GM23338 (cell line): ENCODE measurements around the gene MACF1. TPM values are rescaled to one million over a fixed set of nuclear protein-coding genes. Genes with fewer than 3 reads are reported as not detected.

Source experiments
- ATAC-seq: fragments of 200-7000 bp; cut with Tn5 transposase; 3 replicates; pipeline ENCODE4 v1.9.1; 2020
- DNase-seq: peaks from one replicate; pipeline ENCODE4 v3.0.0-alpha.2; 2015; ENCODE audit warnings: low spot score
- H2AFZ ChIP-seq: fragments of 200-600 bp; sonication (generic); 2 replicates; pipeline ENCODE4 v1.8.0; 2016; ENCODE audit warnings: antibody characterized with exemption, mild to moderate bottlenecking, moderate library complexity
- H3F3A ChIP-seq: fragments of 200-600 bp; sonication (generic); replicated peaks from 2 replicates; pipeline ENCODE4 v1.8.0; 2017; ENCODE audit warnings: antibody characterized with exemption, mixed run types, low read depth
- H3K27ac ChIP-seq: fragments of 200-600 bp; sonication (generic); 2 replicates; pipeline ENCODE4 v1.6.1; 2016; ENCODE audit warnings: low read depth
- H3K27me3 ChIP-seq: fragments of 200-600 bp; sonication (generic); 2 replicates; pipeline ENCODE4 v1.8.0; 2016; ENCODE audit warnings: mild to moderate bottlenecking, mixed run types, moderate library complexity; ENCODE audit not compliant: insufficient read depth
- H3K36me3 ChIP-seq: fragments of 200-600 bp; sonication (generic); 2 replicates; pipeline ENCODE4 v1.8.0; 2016; ENCODE audit warnings: mild to moderate bottlenecking; ENCODE audit not compliant: insufficient read depth
- H3K4me1 ChIP-seq: fragments of 200-600 bp; sonication (generic); 2 replicates; pipeline ENCODE4 v1.8.0; 2016; ENCODE audit warnings: mild to moderate bottlenecking, moderate library complexity; ENCODE audit not compliant: insufficient read depth
- H3K4me2 ChIP-seq: fragments of 200-600 bp; sonication (generic); 2 replicates; pipeline ENCODE4 v1.7.1; 2017; ENCODE audit warnings: mixed run types
- H3K4me3 ChIP-seq: fragments of 200-600 bp; sonication (generic); 2 replicates; pipeline ENCODE4 v1.6.1; 2016; ENCODE audit warnings: mixed run types
- H3K79me2 ChIP-seq: fragments of 200-600 bp; sonication (generic); replicated peaks from 2 replicates; pipeline ENCODE4 v1.8.0; 2017; ENCODE audit warnings: mild to moderate bottlenecking; ENCODE audit not compliant: insufficient read depth
- H3K9me2 ChIP-seq: fragments of 200-600 bp; sonication (generic); 2 replicates; pipeline ENCODE4 v1.8.0; 2017; ENCODE audit not compliant: insufficient read depth
- H4K20me1 ChIP-seq: fragments of 200-600 bp; sonication (generic); replicated peaks from 2 replicates; pipeline ENCODE4 v1.8.0; 2017; ENCODE audit warnings: mild to moderate bottlenecking; ENCODE audit not compliant: insufficient read depth
- H3K27ac Mint-ChIP-seq: 2 replicates; pipeline ENCODE4 v1.8.0; 2020; ENCODE audit warnings: inconsistent platforms, mild to moderate bottlenecking, moderate library complexity, mixed read lengths
- H3K27me3 Mint-ChIP-seq: 3 replicates; pipeline ENCODE4 v1.8.0; 2022; ENCODE audit warnings: low read depth, mild to moderate bottlenecking, moderate library complexity, mixed read lengths, inconsistent platforms; ENCODE audit not compliant: insufficient read depth, poor library complexity
- H3K36me3 Mint-ChIP-seq: 3 replicates; pipeline ENCODE4 v1.8.0; 2021; ENCODE audit warnings: low read depth, mild to moderate bottlenecking, inconsistent platforms, moderate library complexity, mixed read lengths
- H3K4me1 Mint-ChIP-seq: 3 replicates; pipeline ENCODE4 v1.8.0; 2020; ENCODE audit warnings: mild to moderate bottlenecking, inconsistent platforms, mixed read lengths
- H3K4me3 Mint-ChIP-seq: 3 replicates; pipeline ENCODE4 v1.8.0; 2021; ENCODE audit warnings: moderate library complexity, mild to moderate bottlenecking, inconsistent platforms, mixed read lengths
- H3K9me3 Mint-ChIP-seq: 3 replicates; pipeline ENCODE4 v1.8.0; 2020; ENCODE audit warnings: moderate library complexity, mild to moderate bottlenecking, inconsistent platforms, mixed read lengths
- CREB1 ChIP-seq: fragments of 250-450 bp; sonication (Bioruptor Pico); IDR thresholded peaks from 2 replicates; pipeline ENCODE4 v1.5.0; 2020; ENCODE audit warnings: low read depth, mild to moderate bottlenecking, moderate library complexity
- EZH2 ChIP-seq: fragments of 200-600 bp; sonication (generic); IDR thresholded peaks from one replicate; pipeline ENCODE4 v1.8.0; 2017; ENCODE audit warnings: antibody characterized with exemption, mild to moderate bottlenecking, low read depth; ENCODE audit not compliant: unreplicated experiment
- EZH2phosphoT487 ChIP-seq: fragments of 200-600 bp; sonication (generic); IDR thresholded peaks from one replicate; pipeline ENCODE4 v1.8.1; 2018; ENCODE audit warnings: antibody characterized with exemption; ENCODE audit not compliant: unreplicated experiment
- JUNB ChIP-seq: IDR thresholded peaks from one replicate; pipeline ENCODE4 v1.6.1; 2016; ENCODE audit warnings: antibody characterized with exemption; ENCODE audit not compliant: unreplicated experiment
- NANOG ChIP-seq: IDR thresholded peaks from 2 replicates; pipeline ENCODE4 v1.6.1; 2016; ENCODE audit warnings: antibody characterized with exemption, borderline replicate concordance
- POLR2AphosphoS5 ChIP-seq: IDR thresholded peaks from 2 replicates; pipeline ENCODE4 v1.6.1; 2016; ENCODE audit warnings: antibody characterized with exemption, low read depth
- STAT1 ChIP-seq: IDR thresholded peaks from one replicate; pipeline ENCODE4 v1.6.1; 2016; ENCODE audit warnings: antibody characterized with exemption; ENCODE audit not compliant: unreplicated experiment
- ZNF114 ChIP-seq: fragments of 250-450 bp; sonication (Bioruptor Pico); IDR thresholded peaks from 2 replicates; pipeline ENCODE4 v1.5.0; 2020; ENCODE audit warnings: mild to moderate bottlenecking, moderate library complexity
- ZNF331 ChIP-seq: fragments of 250-450 bp; sonication (Bioruptor Pico); IDR thresholded peaks from 2 replicates; pipeline ENCODE4 v1.5.0; 2020; ENCODE audit warnings: low read depth, mild to moderate bottlenecking, moderate library complexity
- polyA plus RNA-seq: library from polyadenylated mRNA; unstranded; fragments of >200 nt; fragmentation: Nextera tagmentation; extraction: Ambion mirVana; gene quantifications from 2 replicates; pipeline ENCODE4 v1.2.1, GENCODE V29; 2016
- total RNA-seq: library from RNA; depleted of rRNA; stranded (reverse); fragments of >200 nt; shearing (Covaris generic); gene quantifications from 2 replicates; pipeline ENCODE4 v1.2.3, GENCODE V29; 2014
- TF ChIP-seq, protein P1 (sequence below): fragments of 250-450 bp; sonication (Bioruptor Pico); IDR thresholded peaks from 2 replicates; pipeline ENCODE4 v1.5.0; 2020; ENCODE audit warnings: mild to moderate bottlenecking, moderate library complexity
- TF ChIP-seq, protein P2 (sequence below): IDR thresholded peaks from 2 replicates; pipeline ENCODE4 v1.6.1; 2016; ENCODE audit warnings: antibody characterized with exemption
- TF ChIP-seq, protein P3 (sequence below): IDR thresholded peaks from one replicate; pipeline ENCODE4 v1.6.1; 2018; ENCODE audit warnings: antibody characterized with exemption; ENCODE audit not compliant: unreplicated experiment
- TF ChIP-seq, protein P4 (sequence below), 2 experiments: fragments of 200-600 bp in 1 of 2; sonication (generic) in 1 of 2; conservative IDR thresholded peaks; 2 replicates each; pipeline versions ENCODE4 v1.5.1 to v1.6.1; 2016 to 2017; ENCODE audit warnings: antibody characterized with exemption in 2 of 2, low read depth in 2 of 2, mild to moderate bottlenecking in 2 of 2, moderate library complexity in 1 of 2

Gene MACF1
- total and polyA plus RNA-seq, 2 experiments from 2014 or later, result 104 to 399 TPM

GRCh38 chr1:39294531-39294930, 90.0 kb downstream of the MACF1 start:
- no peaks in the 10 kb centered on the region for H3K4me1 Mint-ChIP-seq
- Histone ChIP-seq H3K79me2 (no peaks in the 10 kb centered on the region), H3K36me3 (peaks cover 60% of the 10 kb centered on the region), H3K27ac (no peak overlapping the region), H2AFZ (no peak overlapping the region), H3K4me2 (no peak overlapping the region), H3K4me1 (no peaks in the 10 kb centered on the region), H3K4me3 (no peak overlapping the region), H3K9me2 (no peaks in the 10 kb centered on the region), H4K20me1 (peaks cover 3% of the 10 kb centered on the region; the same call in 1 of the 2 replicates), H3K27me3 (no peaks in the 10 kb centered on the region), H3F3A (no peaks in the 10 kb centered on the region)
- DNase-seq, result no peak
- TF ChIP-seq JUNB, result no peak
- TF ChIP-seq ZNF114, result no peak
- TF ChIP-seq, protein P1, sequence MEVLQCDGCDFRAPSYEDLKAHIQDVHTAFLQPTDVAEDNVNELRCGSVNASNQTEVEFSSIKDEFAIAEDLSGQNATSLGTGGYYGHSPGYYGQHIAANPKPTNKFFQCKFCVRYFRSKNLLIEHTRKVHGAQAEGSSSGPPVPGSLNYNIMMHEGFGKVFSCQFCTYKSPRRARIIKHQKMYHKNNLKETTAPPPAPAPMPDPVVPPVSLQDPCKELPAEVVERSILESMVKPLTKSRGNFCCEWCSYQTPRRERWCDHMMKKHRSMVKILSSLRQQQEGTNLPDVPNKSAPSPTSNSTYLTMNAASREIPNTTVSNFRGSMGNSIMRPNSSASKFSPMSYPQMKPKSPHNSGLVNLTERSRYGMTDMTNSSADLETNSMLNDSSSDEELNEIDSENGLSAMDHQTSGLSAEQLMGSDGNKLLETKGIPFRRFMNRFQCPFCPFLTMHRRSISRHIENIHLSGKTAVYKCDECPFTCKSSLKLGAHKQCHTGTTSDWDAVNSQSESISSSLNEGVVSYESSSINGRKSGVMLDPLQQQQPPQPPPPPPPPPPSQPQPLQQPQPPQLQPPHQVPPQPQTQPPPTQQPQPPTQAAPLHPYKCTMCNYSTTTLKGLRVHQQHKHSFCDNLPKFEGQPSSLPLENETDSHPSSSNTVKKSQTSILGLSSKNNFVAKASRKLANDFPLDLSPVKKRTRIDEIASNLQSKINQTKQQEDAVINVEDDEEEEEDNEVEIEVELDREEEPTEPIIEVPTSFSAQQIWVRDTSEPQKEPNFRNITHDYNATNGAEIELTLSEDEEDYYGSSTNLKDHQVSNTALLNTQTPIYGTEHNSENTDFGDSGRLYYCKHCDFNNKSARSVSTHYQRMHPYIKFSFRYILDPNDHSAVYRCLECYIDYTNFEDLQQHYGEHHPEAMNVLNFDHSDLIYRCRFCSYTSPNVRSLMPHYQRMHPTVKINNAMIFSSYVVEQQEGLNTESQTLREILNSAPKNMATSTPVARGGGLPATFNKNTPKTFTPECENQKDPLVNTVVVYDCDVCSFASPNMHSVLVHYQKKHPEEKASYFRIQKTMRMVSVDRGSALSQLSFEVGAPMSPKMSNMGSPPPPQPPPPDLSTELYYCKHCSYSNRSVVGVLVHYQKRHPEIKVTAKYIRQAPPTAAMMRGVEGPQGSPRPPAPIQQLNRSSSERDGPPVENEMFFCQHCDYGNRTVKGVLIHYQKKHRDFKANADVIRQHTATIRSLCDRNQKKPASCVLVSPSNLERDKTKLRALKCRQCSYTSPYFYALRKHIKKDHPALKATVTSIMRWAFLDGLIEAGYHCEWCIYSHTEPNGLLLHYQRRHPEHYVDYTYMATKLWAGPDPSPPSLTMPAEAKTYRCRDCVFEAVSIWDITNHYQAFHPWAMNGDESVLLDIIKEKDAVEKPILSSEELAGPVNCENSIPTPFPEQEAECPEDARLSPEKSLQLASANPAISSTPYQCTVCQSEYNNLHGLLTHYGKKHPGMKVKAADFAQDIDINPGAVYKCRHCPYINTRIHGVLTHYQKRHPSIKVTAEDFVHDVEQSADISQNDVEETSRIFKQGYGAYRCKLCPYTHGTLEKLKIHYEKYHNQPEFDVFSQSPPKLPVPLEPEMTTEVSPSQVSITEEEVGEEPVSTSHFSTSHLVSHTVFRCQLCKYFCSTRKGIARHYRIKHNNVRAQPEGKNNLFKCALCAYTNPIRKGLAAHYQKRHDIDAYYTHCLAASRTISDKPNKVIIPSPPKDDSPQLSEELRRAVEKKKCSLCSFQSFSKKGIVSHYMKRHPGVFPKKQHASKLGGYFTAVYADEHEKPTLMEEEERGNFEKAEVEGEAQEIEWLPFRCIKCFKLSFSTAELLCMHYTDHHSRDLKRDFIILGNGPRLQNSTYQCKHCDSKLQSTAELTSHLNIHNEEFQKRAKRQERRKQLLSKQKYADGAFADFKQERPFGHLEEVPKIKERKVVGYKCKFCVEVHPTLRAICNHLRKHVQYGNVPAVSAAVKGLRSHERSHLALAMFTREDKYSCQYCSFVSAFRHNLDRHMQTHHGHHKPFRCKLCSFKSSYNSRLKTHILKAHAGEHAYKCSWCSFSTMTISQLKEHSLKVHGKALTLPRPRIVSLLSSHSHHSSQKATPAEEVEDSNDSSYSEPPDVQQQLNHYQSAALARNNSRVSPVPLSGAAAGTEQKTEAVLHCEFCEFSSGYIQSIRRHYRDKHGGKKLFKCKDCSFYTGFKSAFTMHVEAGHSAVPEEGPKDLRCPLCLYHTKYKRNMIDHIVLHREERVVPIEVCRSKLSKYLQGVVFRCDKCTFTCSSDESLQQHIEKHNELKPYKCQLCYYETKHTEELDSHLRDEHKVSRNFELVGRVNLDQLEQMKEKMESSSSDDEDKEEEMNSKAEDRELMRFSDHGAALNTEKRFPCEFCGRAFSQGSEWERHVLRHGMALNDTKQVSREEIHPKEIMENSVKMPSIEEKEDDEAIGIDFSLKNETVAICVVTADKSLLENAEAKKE (CRISPR knock-in tag), result no peak
- no peak for TF ChIP-seq EZH2phosphoT487
- TF ChIP-seq NANOG, result no peak
- TF ChIP-seq EZH2, result no peak
- TF ChIP-seq, protein P2, sequence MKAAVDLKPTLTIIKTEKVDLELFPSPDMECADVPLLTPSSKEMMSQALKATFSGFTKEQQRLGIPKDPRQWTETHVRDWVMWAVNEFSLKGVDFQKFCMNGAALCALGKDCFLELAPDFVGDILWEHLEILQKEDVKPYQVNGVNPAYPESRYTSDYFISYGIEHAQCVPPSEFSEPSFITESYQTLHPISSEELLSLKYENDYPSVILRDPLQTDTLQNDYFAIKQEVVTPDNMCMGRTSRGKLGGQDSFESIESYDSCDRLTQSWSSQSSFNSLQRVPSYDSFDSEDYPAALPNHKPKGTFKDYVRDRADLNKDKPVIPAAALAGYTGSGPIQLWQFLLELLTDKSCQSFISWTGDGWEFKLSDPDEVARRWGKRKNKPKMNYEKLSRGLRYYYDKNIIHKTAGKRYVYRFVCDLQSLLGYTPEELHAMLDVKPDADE, result no peak
- no peak for TF ChIP-seq STAT1
- TF ChIP-seq POLR2AphosphoS5, result no peak
- TF ChIP-seq ZNF331 (CRISPR knock-in tag), result no peak
- no peak for TF ChIP-seq CREB1 (CRISPR knock-in tag)
- TF ChIP-seq, protein P3, sequence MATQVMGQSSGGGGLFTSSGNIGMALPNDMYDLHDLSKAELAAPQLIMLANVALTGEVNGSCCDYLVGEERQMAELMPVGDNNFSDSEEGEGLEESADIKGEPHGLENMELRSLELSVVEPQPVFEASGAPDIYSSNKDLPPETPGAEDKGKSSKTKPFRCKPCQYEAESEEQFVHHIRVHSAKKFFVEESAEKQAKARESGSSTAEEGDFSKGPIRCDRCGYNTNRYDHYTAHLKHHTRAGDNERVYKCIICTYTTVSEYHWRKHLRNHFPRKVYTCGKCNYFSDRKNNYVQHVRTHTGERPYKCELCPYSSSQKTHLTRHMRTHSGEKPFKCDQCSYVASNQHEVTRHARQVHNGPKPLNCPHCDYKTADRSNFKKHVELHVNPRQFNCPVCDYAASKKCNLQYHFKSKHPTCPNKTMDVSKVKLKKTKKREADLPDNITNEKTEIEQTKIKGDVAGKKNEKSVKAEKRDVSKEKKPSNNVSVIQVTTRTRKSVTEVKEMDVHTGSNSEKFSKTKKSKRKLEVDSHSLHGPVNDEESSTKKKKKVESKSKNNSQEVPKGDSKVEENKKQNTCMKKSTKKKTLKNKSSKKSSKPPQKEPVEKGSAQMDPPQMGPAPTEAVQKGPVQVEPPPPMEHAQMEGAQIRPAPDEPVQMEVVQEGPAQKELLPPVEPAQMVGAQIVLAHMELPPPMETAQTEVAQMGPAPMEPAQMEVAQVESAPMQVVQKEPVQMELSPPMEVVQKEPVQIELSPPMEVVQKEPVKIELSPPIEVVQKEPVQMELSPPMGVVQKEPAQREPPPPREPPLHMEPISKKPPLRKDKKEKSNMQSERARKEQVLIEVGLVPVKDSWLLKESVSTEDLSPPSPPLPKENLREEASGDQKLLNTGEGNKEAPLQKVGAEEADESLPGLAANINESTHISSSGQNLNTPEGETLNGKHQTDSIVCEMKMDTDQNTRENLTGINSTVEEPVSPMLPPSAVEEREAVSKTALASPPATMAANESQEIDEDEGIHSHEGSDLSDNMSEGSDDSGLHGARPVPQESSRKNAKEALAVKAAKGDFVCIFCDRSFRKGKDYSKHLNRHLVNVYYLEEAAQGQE, result no peak
- TF ChIP-seq, protein P4, sequence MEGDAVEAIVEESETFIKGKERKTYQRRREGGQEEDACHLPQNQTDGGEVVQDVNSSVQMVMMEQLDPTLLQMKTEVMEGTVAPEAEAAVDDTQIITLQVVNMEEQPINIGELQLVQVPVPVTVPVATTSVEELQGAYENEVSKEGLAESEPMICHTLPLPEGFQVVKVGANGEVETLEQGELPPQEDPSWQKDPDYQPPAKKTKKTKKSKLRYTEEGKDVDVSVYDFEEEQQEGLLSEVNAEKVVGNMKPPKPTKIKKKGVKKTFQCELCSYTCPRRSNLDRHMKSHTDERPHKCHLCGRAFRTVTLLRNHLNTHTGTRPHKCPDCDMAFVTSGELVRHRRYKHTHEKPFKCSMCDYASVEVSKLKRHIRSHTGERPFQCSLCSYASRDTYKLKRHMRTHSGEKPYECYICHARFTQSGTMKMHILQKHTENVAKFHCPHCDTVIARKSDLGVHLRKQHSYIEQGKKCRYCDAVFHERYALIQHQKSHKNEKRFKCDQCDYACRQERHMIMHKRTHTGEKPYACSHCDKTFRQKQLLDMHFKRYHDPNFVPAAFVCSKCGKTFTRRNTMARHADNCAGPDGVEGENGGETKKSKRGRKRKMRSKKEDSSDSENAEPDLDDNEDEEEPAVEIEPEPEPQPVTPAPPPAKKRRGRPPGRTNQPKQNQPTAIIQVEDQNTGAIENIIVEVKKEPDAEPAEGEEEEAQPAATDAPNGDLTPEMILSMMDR (conservative IDR thresholded peaks at IDR 0.05; ENCODE audit: low read depth in 2 of 2), result no peak
- no peaks in the 10 kb centered on the region for H3K9me3 Mint-ChIP-seq
- H3K36me3 Mint-ChIP-seq, result peaks cover 79% of the 10 kb centered on the region
- H3K4me3 Mint-ChIP-seq, result no peak overlapping the region
- no peak overlapping the region for H3K27ac Mint-ChIP-seq
- H3K27me3 Mint-ChIP-seq, result peaks cover 2% of the 10 kb centered on the region
- no peak for ATAC-seq
